Measurements from ENCODE around the gene MAP3K5. TPM values are rescaled to one million over a fixed set of nuclear protein-coding genes. Genes with fewer than 3 reads are reported as not detected.

Gene MAP3K5
- total and polyA plus RNA-seq, 9 of the 15 experiments (the other 6 are each of a cell fraction or from before 2014, with no cell fraction given): 2.2 to 13.0 (median 9.9) TPM

DNA sequence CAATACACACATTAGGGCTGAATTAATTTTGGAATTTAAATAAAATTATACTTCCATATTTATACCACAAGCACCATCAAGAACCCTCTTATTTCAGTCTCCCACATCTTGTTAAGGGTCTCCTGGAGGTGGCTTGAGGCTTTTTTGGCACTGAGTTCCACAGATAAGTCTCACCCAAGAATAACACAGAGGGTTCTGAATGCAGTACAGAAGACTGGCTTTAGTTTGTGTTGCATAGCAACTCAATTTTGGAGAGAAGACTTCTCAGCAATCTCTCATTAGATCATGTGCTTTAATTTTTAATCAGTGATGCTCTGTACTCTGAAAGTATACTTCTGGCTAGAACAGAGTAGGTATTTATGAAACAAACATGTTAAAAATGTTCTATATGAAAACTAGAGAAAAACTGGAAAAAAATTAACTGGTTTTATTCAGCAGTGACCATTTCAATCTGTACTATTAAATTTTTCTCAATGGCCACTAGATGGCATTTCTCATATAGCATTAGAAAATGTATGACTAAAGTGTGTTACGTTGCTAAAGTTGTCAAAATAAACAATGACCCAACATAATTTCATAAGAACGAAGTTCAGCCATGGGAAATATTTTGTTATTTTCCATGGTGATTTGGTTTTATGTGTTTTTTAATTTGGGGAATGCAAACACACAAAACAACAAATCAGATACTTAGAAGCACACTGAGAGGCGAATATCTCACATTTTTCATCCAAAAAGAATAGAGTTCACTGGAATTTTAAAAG, 209.4 kb downstream of the MAP3K5 start (continued):
- TF ChIP-seq GTF3C2 (IDR thresholded peaks at IDR 0.05; ENCODE audit: borderline replicate concordance, extremely low read depth, insufficient read length) (no peak), NFE2 (IDR thresholded peaks at IDR 0.05; ENCODE audit: low read depth) (0 out of 2 replicates have a peak, but pooled peaks have one; percentile 21), CBX5 (IDR thresholded peaks at IDR 0.05; ENCODE audit: borderline replicate concordance, low read depth) (no peak), SAFB2 (IDR thresholded peaks at IDR 0.05; ENCODE audit: borderline replicate concordance, low read depth, low read length, severe bottlenecking) (no peak), ZNF717 (CRISPR knock-in tag; IDR thresholded peaks at IDR 0.05) (no peak), ZNF217 (CRISPR knock-in tag; IDR thresholded peaks at IDR 0.05) (no peak), PTRF (tag; IDR thresholded peaks at IDR 0.05) (no peak), ZNF583 (CRISPR knock-in tag; IDR thresholded peaks at IDR 0.05) (no peak), RBM34 (IDR thresholded peaks at IDR 0.05; ENCODE audit: borderline replicate concordance, insufficient read depth, low read length) (no peak), TBL1XR1 (IDR thresholded peaks at IDR 0.05; ENCODE audit: low read length in 2 of 2) (0 out of 4 replicates have a peak, but pooled peaks of 1 of the 2 experiments have one; percentile 21), CTCF (IDR thresholded peaks at IDR 0.05 in 2 of 3, conservative IDR thresholded peaks at IDR 0.05 in 1 of 3; ENCODE audit: insufficient read depth in 2 of 3, low read depth in 1 of 3, low read length in 3 of 3) (peak; percentile 11 to 69 (median 31); a peak in 3 of 6 replicates), PKNOX1 (IDR thresholded peaks at IDR 0.05) (no peak), ZNF140 (CRISPR knock-in tag; IDR thresholded peaks at IDR 0.05) (no peak), SIRT6 (IDR thresholded peaks at IDR 0.05; ENCODE audit: low read depth, low read length) (no peak), RFX1 (IDR thresholded peaks at IDR 0.05) (peak; percentile 33; the same call in 1 of the 2 replicates), FOXA3 (CRISPR knock-in tag; conservative IDR thresholded peaks at IDR 0.05 in 1 of 2, IDR thresholded peaks at IDR 0.05 in 1 of 2) (peak in 1 of 2 experiments; percentile 52; a peak in 1 of 4 replicates), CEBPG (CRISPR knock-in tag; IDR thresholded peaks at IDR 0.05) (no peak), CEBPG (tag; conservative IDR thresholded peaks at IDR 0.05 in 1 of 2, IDR thresholded peaks at IDR 0.05 in 1 of 2) (0 out of 4 replicates have a peak, but pooled peaks of 1 of the 2 experiments have one; percentile 17)
- TF ChIP-seq, protein P1, sequence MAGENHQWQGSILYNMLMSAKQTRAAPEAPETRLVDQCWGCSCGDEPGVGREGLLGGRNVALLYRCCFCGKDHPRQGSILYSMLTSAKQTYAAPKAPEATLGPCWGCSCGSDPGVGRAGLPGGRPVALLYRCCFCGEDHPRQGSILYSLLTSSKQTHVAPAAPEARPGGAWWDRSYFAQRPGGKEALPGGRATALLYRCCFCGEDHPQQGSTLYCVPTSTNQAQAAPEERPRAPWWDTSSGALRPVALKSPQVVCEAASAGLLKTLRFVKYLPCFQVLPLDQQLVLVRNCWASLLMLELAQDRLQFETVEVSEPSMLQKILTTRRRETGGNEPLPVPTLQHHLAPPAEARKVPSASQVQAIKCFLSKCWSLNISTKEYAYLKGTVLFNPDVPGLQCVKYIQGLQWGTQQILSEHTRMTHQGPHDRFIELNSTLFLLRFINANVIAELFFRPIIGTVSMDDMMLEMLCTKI (IDR thresholded peaks at IDR 0.05; ENCODE audit: partially characterized antibody): no peak
